Measurements from ENCODE around the gene FBXW7.

GRCh38 chr4:152545088-152545487 lies 9.2 kb upstream of the FBXW7 start:
- TF ChIP-seq CTCF (IDR thresholded peaks at IDR 0.05), result no peak
- TF ChIP-seq POLR2A (IDR thresholded peaks at IDR 0.05), result no peak
